Right hindlimb (tissue), 1 donor: ENCODE measurements around the gene RPS17.
"Not testable (repeated sequence)": the region's sequence is repeated elsewhere in the genome, so short reads cannot be mapped to it uniquely, and the experiment has no call there.

Experiments
- DNase-seq: peaks from one replicate; pipeline ENCODE4 v3.0.0-alpha.2; 2018

The RPS17 gene

GRCh38 chr15:82545478-82545877, 5.2 kb upstream of the RPS17 start:
- DNase-seq: no peak

GRCh38 chr15:82545002-82545401, 4.7 kb upstream of the RPS17 start:
- DNase-seq: no peak

- no peak for DNase-seq
These were observed 4.2 kb upstream of the RPS17 start for GRCh38 chr15:82544431-82544830.

GRCh38 chr15:82543160-82543559, 2.9 kb upstream of the RPS17 start:
- no peak for DNase-seq

GRCh38 chr15:82540984-82541431, 751 bp upstream of the RPS17 start:
- DNase-seq: no peak

- no peak for DNase-seq
These were observed 584 bp downstream of the RPS17 start for GRCh38 chr15:82539691-82540054.

GRCh38 chr15:82538961-82539690, 1.1 kb downstream of the RPS17 start:
- DNase-seq: no peak

- DNase-seq: no peak
These were observed 2.8 kb downstream of the RPS17 start for GRCh38 chr15:82537351-82537908.

GRCh38 chr15:82536409-82537350, 3.6 kb downstream of the RPS17 start:
- DNase-seq: no peak

GRCh38 chr15:82535566-82536408, 4.5 kb downstream of the RPS17 start:
- DNase-seq: no peak

- not testable (repeated sequence) for DNase-seq
These were observed 5.1 kb downstream of the RPS17 start for GRCh38 chr15:82535151-82535550.

GRCh38 chr15:82534457-82534861, 5.8 kb downstream of the RPS17 start:
- DNase-seq: not testable (repeated sequence)

GRCh38 chr15:82533801-82534200, 6.5 kb downstream of the RPS17 start:
- DNase-seq: no peak

- no peak for DNase-seq
These were observed 7.2 kb downstream of the RPS17 start for GRCh38 chr15:82532991-82533481.

- DNase-seq: no peak
These were observed 7.8 kb downstream of the RPS17 start for GRCh38 chr15:82532383-82532990.

- DNase-seq: no peak
These were observed 8.5 kb downstream of the RPS17 start for GRCh38 chr15:82531496-82532382.

GRCh38 chr15:82530606-82531379, 9.5 kb downstream of the RPS17 start:
- DNase-seq: peak; percentile 77

GRCh38 chr15:82530006-82530405, 10.3 kb downstream of the RPS17 start:
- no peak for DNase-seq

GRCh38 chr15:82513587-82513986, 26.7 kb downstream of the RPS17 start:
- not testable (repeated sequence) for DNase-seq

GRCh38 chr15:82507693-82508092, 32.6 kb downstream of the RPS17 start:
- not testable (repeated sequence) for DNase-seq
